M059J (cell line): ENCODE results near the gene FHL1. TPM values are rescaled to one million over a fixed set of nuclear protein-coding genes. Genes with fewer than 3 reads are reported as not detected.

Experiments used
- DNase-seq: peaks from one replicate; pipeline ENCODE4 v3.0.0-alpha.2; 2012; ENCODE audit warnings: low read depth
- total RNA-seq: library from RNA; depleted of rRNA; stranded (reverse); fragments of >200 nt; shearing (Covaris generic); gene quantifications from 2 replicates; pipeline ENCODE4 v1.2.3, GENCODE V29; 2014; rRNA removed

Gene FHL1
- total RNA-seq, 1 experiment from 2014 or later = 1,058 TPM

DNA sequence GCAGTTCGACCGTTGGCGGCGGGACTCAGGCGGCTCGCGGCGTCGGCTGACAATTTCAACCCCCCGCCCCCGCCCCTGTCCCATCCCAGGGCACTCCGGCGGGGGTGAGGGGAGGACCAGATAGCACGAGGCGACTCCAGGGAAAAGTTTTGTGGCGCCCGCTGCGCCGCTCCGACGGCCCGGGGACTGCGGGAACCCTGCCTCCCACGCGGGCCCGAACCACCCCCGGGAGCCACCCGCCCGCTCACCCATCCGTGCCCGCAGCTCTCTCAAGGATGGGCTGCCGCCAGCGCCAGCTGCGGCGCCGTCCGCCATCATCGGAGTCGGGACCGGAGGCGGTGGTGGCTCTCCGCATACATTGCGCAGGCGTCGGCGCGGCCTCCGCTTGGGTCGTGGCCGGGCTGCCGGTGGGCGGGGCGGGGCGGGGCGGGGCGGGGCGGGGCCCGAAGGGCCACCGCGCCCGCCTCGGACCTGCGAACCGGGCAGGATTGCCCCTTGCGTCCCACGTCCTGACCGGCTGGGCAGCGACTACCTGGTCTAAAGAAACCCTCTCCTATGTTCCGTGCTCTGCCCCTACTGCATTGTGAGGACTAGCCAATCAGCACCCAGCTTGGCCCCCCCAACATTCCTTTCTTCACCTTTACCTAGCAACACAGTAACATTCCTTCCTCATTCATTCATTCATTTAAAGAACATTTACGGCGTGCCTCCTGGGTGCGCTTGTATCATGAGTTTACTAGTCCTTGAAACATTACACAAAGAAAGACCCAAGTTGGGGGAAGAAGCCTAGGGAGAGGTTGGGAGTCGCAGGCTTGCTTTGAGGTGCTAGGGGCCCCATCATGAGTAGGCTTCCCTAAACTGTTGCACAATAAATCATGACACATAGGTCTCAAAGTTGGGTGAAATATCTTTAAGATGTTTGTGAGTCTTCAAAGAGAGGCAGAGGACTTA, 104.0 kb downstream of the FHL1 start, which contains the start of gene MAP7D3:
Gene MAP7D3, minus strand, starts transcription at position 360 of the 951 bp plus-strand sequence. Its CDS starts 42 bp downstream, at position 318.
- DNase-seq = peak; percentile 73

DNA sequence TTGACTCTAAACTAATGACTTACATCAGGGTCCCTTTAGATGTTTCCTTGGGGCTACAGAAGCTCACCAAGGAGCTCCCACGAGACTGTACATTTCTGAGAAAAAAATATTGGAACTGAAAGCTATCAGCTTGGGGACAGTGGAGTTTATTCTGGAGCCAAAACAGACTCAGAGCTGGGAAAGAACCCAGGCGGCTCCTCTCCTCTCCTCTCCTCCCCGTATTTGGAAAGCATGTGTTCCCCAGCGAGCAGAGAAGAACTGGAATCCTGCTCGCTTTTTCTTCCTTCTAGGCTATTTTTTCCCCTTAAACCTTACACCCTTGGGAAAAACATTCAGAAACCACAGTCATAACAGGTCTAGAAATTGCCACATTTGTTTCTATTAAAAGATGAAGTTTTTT, 108.2 kb downstream of the FHL1 start:
- no peak for DNase-seq

DNA sequence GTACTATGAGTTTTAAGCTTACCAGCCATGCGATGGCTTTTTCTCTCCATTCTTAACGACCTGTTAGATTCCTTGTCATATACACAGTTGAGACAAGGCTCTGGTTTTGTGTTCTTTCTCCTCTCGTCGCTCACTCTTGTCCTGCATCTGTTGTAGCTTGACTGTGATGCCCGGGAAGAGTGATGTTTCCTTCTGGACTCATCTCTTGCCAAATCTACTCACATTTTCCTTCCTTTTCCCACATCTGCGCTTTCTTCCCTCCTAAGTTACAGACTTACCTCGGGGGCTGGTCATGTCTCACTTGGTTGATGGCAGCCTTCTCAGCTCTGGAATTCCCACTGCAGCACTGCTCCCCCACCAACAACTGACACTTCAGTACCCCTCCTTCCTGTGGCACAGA, 108.7 kb downstream of the FHL1 start:
- no peak for DNase-seq

DNA sequence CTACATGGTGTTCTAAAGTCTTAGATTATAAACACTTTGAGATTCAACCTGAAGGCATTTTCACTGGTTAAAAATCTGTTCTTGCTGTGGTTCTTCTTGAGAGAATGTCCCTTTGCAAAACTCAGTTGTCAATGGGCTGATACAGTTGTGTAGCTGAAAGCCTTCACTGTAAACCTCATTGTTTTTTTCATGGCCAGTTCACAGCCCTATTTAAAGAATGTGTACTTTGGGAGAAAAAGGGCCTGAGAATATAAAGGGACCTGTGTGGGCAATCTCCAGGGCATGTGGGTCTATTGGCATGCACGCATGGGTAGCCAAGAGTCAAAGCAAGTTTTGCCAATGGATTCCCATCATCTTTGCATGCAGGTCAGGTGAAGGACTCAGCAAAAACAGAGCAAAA, 111.6 kb downstream of the FHL1 start:
- DNase-seq = no peak

DNA sequence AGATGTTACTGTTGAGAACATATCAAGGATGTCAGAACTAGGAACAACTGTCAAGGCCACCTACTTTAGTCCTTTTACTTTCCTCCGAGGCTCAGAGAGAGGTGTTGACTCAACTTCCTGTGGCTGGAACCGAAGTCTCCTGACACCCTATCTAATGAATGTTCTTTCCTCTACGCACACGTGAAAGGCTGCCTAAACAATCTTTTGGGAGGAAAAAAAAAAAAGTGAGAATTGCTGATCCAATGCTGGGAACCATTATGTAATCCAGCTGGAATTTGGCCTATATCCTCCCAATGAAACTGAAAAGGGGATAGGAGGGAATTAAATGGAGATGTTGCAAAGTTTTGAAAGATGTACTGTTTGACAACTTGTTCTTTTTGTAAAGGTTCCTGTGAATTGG, 112.2 kb downstream of the FHL1 start:
- DNase-seq = peak; percentile 88

DNA sequence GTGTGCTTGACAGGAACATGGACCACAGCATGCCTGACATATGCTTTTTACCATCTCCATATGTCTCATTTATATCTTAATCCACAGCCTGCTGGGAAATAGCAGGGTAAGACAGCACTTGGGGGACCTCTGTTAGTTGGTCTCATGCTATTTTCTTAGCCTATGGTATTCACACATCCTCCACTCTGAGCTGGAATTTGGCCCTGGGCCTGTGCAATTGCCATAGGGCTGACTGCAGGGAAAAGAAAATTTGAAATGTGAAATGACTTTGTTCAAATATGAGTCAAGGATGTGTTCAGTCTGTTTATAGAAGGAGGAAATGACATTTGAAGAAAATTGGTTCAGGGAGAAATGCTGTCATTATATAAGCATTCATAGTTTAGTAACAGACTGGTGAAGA, 113.4 kb downstream of the FHL1 start:
- DNase-seq = peak; percentile 83

Other genes starting within 250 kb of the FHL1 start
- 43.4 and 62.9 TPM in 2 replicates for gene MMGT1, start 173.5 kb upstream of the FHL1 start, total RNA-seq
- gene SLC9A6, start 162.1 kb upstream of the FHL1 start, total RNA-seq = 39.8 and 48.9 TPM in 2 replicates
- 28.1 and 38.8 TPM in 2 replicates for gene MAP7D3, start 103.9 kb downstream of the FHL1 start, total RNA-seq
- 0.02 TPM in 1 of 2 replicates, not detected in the other for gene ADGRG4, start 153.4 kb downstream of the FHL1 start, total RNA-seq